ENCODE measurements around the gene PSMC3. TPM values are rescaled to one million over a fixed set of nuclear protein-coding genes. Genes with fewer than 3 reads are reported as not detected.

Gene PSMC3
- total RNA-seq, 1 experiment from 2014 or later = 179 TPM

DNA sequence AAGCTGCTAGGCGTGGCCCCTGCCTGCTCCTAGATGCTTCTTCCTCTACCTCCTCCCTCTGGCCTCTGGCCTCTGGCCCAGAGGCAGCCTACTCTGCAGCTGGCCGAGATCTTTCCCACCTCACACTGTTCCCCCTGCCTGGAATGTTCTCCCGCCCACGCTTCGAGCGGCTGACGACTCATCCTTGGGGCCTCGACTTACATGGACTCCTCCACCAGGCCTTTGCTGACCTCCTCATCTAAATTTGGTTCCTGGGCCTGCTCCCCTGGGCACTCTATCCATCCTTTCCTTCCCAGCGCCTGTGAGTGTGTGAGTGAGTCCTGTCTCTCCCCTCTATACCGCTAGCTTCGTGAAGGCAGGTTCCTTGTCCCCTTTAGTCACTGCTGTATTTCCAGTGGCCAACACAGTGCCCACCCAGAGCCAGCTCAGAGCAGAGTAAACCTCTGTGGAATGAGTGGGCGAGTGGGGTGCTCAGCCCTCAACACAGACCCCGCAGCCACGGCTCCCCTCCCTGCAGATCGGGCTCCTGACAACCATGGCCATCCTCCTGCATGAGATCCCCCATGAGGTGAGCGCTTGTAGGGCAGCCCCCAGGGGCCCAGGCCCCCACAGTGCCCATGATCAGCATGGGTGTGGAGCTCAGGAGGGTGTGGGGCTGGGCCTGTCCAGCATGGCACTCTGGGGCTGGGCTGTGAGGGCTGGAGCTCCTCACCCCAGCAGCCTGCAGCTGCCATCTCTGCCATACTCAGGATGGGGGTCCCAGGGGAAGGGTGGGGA is 12.1 kb downstream of the PSMC3 start:
- H3K4me3 Mint-ChIP-seq = no peak overlapping the region
- no peak for DNase-seq

More for the DNA sequence above, 12.1 kb downstream of the PSMC3 start:
- H2BK15ac ChIP-seq (ENCODE audit: low read depth, low read length) = no peak overlapping the region
- H3K79me2 ChIP-seq (ENCODE audit: insufficient read depth, low read length) = no peaks in the 10 kb centered on the region
- TF ChIP-seq, protein P1, sequence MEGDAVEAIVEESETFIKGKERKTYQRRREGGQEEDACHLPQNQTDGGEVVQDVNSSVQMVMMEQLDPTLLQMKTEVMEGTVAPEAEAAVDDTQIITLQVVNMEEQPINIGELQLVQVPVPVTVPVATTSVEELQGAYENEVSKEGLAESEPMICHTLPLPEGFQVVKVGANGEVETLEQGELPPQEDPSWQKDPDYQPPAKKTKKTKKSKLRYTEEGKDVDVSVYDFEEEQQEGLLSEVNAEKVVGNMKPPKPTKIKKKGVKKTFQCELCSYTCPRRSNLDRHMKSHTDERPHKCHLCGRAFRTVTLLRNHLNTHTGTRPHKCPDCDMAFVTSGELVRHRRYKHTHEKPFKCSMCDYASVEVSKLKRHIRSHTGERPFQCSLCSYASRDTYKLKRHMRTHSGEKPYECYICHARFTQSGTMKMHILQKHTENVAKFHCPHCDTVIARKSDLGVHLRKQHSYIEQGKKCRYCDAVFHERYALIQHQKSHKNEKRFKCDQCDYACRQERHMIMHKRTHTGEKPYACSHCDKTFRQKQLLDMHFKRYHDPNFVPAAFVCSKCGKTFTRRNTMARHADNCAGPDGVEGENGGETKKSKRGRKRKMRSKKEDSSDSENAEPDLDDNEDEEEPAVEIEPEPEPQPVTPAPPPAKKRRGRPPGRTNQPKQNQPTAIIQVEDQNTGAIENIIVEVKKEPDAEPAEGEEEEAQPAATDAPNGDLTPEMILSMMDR (conservative IDR thresholded peaks at IDR 0.05) = no peak
- no peak overlapping the region for H3K27ac ChIP-seq (ENCODE audit: insufficient read length, low read depth, low read length)
- H3K18ac ChIP-seq (ENCODE audit: insufficient read length, low read depth, low read length) = no peak overlapping the region
- no peaks in the 10 kb centered on the region for H3K27me3 ChIP-seq (ENCODE audit: insufficient read depth, low read length)
- no peak overlapping the region for H3K9ac ChIP-seq (ENCODE audit: extremely low read depth, insufficient read length, low read length)
- H3K9me3 ChIP-seq (ENCODE audit: control insufficient read depth, low read depth, low read length) = no peaks in the 10 kb centered on the region
- H3K9me3 Mint-ChIP-seq = no peaks in the 10 kb centered on the region
- no peak overlapping the region for H2BK20ac ChIP-seq (ENCODE audit: low read depth, low read length, poor library complexity, severe bottlenecking)
- H3K56ac ChIP-seq (ENCODE audit: insufficient read length, low read depth, low read length) = no peak overlapping the region
- H4K8ac ChIP-seq (replicated peaks; ENCODE audit: insufficient read length, low read depth, low read length) = no peak overlapping the region
- H2BK120ac ChIP-seq (ENCODE audit: low read depth, low read length, poor library complexity, severe bottlenecking) = no peak overlapping the region
- H3K23ac ChIP-seq (ENCODE audit: insufficient read length, low read depth, low read length) = no peak overlapping the region
- no peaks in the 10 kb centered on the region for H4K20me1 ChIP-seq (ENCODE audit: control insufficient read depth, insufficient read depth, insufficient read length)
- H3K4me1 ChIP-seq (ENCODE audit: insufficient read depth, low read length) = no peaks in the 10 kb centered on the region
- peaks cover 2% of the 10 kb centered on the region for H3K23me2 ChIP-seq (ENCODE audit: insufficient read length, low read depth, low read length, poor library complexity, severe bottlenecking)
- no peak overlapping the region for H4K5ac ChIP-seq (ENCODE audit: insufficient read length, low read depth, low read length)
- H2AK5ac ChIP-seq (ENCODE audit: insufficient read length, low read length) = no peak overlapping the region
- peak overlapping the region in 2 of 3 experiments; percentile 48 to 85; a peak in 4 of 7 replicates for H3K27ac Mint-ChIP-seq
- peaks cover 16 to 39% (median 30%) of the 10 kb centered on the region in 3 experiments; a peak in 6 of 7 replicates for H3K36me3 Mint-ChIP-seq (ENCODE audit: insufficient read depth in 1 of 3, low read depth in 3 of 3)
- H3T11ph ChIP-seq (ENCODE audit: low read length) = no peak overlapping the region
- H4K91ac ChIP-seq (ENCODE audit: insufficient read length, low read depth, low read length) = no peak overlapping the region
- no peak overlapping the region for H3K4me2 ChIP-seq (ENCODE audit: insufficient read depth, insufficient read length, low read length)
- H3K14ac ChIP-seq (ENCODE audit: insufficient read depth, low read length) = no peak overlapping the region
- H3K79me1 ChIP-seq (ENCODE audit: insufficient read depth, low read depth, low read length, poor library complexity, severe bottlenecking) = no peaks in the 10 kb centered on the region
- WGBS (ENCODE audit: extremely low coverage, insufficient read length, low lambda C conversion rate) = no CpG with 5 or more reads among the region's 16 CpGs
- no peak overlapping the region for H2AFZ ChIP-seq (ENCODE audit: low read length)
- no peak overlapping the region for H2BK5ac ChIP-seq (ENCODE audit: insufficient read length, low read length)
- H2BK12ac ChIP-seq (ENCODE audit: insufficient read length, low read depth, low read length) = no peak overlapping the region
- no peaks in the 10 kb centered on the region for H3K27me3 Mint-ChIP-seq (ENCODE audit: low read depth)
- peaks cover 6 to 12% of the 10 kb centered on the region in 2 experiments; a peak in 3 of 4 replicates for H3K4me1 Mint-ChIP-seq
- no peak overlapping the region for H3K4ac ChIP-seq (ENCODE audit: low read depth, low read length)
